OCI-M2 (cell line): Measurements from ENCODE around the gene CBL.
"Not testable (repeated sequence)": the region's sequence is repeated elsewhere in the genome, so short reads cannot be mapped to it uniquely, and the experiment has no call there.

Source experiments
- DNase-seq: peaks from one replicate; lab custom pipeline; 2025; ENCODE audit not compliant: unreplicated experiment; lab: John Stamatoyannopoulos, UW

CBL gene

DNA sequence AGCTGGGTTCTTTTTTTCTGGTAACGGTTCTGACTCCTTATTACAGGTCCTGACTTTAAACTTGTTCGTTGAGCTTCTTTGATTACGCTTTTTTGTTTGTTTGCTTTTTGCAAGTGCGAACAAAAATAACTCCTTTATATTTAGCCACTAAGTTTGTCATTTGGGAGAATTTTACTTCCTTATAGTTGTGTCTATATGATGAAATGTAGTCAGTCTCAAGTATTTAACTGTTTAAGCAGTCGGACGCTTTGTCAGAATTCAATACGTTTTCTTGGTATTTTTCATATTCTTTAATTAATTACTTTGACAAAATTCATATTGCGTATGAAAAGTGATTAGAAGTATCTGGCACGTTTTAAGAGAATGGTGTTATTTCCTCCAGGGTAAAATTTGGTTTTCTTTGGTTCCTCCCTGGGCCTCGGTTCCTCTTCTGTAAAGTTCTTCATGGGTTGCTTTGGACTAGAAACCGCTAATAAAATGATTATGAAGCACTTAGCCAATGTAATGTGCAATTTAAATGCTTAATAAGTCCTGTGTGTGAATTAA is 1.3 kb downstream of the CBL start:
- no peak for DNase-seq

DNA sequence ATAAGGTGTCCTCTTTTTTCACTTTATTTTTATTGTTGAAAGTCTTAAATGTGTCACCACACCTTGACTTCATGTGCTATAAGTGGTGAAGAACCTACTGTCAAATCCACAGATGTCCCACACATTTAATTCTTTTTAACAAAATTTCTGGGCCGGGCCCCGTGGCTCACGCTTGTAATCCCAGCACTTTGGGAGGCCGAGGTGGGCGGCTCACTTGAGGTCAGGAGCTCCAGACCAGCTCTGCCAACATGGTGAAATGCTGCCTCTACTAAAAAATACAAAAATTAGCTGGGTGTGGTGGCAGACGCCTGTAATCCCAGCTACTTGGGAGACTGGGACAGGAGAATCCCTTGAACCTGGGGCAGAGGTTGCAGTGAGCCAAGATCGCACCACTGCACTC is 3.0 kb downstream of the CBL start:
- no peak for DNase-seq

DNA sequence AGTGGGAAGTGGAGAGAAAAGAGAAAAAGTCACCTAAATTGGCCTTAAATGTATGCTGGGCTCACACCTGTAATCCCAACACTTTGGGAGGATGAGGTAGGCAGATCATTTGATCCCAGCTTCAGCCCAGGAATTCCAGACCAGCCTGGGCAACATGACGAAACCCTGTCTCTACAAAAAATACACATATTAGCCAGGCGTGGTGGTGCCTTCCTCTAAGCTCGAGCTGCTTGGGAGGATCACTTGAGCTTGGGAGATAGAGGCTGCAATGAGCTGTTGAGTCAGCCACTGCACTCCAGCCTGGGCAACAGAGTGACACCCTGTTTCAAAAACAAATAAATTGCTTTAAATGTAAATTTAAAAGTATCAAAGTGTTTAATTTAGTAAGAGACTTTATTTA is 3.9 kb downstream of the CBL start:
- no peak for DNase-seq

DNA sequence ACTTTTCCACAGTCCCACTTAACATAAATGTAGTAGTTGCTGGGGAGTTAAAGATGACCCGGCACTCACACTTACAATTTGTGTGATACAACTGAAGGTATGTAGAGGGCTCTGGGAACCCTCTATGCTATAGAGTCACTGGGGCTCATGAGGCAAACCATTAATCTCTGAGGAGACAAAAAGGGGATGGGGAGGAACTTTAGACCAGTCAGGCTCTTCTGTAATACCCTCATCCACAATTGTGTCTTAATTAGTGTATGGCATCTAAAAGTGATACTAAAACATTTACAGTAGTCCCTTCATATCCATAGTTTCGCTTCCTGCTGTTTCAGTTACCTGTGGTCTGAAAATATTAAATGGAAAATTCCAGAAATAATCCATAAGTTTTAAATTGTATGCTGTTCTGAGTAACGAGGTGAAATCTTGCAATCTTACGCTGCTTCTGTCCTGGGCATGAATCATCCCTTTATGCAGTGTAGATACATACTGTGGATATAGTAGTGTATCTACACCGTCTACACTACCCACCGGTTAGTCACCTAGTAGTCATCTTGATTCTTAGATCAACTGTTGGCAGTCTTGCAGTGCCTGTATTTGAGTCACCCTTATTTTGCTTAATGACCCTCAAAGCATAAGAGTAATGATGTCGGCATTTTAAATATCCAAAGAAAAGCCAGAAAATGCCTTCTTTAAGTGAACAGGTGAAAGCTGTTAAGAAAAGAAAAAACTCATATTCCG is 12.2 kb downstream of the CBL start:
- no peak for DNase-seq

DNA sequence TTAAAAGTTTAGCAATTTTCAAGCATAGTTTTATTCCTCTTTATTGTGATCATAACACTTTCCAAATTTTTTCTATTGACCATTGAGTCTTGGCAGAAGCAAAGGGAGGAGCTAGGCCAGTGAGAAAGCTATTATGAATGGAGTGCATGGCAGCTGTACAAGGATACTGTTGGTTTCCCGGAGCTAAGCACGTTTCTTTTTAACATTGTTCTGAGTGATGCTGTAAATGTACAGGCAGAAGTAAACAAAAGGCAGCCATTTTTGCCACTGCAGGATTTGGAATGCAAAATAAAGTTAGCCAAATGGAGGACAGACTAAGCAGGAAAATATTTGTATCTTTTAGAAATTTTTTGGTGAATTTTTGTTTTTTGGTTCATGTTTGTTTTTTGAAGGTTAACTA is 16.2 kb downstream of the CBL start:
- DNase-seq: no peak

DNA sequence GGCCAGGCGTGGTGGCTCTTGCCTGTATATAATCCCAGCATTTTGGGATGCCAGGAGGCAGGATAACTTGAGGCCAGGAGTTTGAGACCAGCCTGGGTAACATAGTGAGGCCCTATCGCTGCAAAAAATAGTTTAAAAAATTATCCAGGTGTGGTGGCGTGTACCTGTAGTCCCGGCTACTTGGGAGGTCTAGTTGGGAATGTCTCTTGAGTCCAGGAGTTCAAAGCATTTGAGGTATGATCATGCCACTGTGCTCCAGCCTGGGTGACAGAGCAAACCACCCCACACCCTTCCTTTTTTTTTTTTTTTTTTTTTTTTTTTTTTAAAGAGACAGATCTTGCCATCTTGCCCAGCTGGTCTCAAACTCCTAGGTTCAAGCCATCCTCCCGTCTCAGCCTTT is 16.8 kb downstream of the CBL start:
- no peak for DNase-seq

DNA sequence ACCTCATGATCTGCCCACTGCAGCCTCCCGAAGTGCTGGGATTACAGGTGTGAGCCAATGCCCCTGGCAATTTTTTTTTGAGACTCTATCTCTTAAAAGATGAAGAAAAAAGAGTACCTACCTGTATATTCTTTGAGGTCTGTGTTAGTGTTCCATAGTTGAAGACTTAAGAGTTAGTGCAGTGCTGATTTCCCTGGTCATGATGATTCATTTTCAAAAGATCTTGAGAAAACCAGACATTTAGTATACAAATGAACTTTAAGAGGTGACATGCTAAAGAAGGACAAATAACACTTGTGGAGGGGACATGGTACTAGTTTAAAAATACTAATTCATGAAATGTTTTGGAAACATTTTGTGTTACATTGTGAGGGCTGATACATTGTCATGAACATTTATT is 17.7 kb downstream of the CBL start:
- no peak for DNase-seq

DNA sequence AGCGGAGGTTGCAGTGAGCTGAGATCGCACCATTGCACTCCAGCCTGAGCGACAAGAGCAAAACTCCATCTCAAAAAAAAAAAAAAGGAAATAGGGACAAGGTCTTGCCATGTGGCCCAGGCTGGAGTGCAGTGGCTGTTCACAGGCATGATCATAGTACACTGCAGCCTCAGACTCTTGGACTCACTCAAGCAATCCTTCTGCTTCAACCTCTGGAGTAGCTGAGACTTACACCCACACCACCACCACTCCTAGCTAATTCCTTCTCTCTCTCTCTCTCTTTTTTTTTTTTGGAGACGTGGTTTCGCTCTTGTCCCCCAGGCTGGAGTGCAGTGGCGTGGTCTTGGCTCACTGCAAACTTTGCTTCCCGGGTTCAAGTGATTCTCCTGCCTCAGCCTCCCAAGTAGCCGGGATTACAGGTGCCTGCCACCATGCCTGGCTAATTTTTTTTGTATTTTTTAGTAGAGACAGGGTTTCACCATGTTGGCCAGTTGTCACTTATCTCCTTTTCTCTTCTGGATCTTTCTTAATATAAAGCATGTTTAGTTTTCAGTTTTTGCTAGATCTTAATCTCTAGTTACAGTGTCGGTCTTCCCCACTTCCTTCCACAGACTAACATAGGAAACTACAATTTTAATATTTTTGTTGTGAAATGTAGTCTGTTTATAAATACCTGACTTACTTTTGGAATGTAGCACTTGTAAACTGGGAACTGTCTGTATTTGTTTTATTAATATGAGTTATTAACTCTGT is 22.6 kb downstream of the CBL start:
- DNase-seq: not testable (repeated sequence)

DNA sequence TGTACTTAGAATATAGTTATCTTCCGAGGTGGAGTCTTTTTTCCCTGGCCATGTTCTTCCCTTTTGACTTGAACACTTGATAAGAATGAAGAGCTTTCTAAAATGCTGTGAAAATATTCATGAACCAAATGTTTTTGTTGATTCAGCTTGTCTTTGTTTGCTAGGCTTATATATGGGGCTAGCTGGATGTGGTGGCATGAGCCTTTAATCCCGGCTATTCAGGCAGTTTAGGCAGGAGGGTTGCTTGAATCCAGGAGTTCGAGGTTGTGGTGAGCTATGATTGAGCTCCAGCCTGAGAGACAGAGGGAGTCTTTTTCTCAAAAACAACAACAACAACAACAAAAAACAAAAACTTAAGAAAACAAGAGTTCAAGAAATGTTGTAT is 23.1 kb downstream of the CBL start:
- no peak for DNase-seq

DNA sequence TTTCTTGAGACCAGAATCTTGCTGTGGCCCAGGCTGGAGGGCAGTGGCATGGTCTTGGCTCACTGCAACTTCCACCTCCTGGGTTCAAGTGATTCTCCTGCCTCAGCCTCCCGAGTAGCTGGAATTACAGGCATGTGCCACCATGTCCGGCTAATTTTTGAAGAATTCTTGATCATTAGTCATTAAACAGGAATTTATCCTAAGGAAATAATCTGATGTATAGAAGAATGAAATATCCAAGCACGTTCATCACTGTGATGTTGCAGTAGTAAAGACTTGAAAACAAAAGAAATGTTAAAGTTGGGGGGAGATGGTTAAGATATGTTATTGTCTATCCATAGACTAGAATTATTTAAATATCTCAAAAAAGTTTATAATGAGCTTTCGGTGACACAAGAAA is 23.6 kb downstream of the CBL start:
- no peak for DNase-seq

DNA sequence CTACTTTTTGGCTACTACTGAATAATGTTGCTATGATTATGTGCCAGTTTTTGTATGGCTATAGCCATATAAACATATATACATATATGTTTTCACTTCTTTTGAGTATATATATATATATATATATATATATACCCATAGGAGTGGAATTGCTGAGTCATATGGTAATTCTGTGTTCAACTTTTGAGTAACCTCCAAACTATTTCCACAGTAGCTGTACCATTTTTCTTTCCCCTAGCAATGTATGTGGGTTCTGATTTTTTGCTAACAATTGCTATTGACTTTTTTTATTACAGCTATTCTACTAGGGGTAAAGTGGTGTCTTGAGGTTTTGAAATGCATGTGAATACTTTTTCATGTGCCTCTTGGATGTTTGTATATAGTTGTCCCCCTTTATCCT is 30.4 kb downstream of the CBL start:
- no peak for DNase-seq

DNA sequence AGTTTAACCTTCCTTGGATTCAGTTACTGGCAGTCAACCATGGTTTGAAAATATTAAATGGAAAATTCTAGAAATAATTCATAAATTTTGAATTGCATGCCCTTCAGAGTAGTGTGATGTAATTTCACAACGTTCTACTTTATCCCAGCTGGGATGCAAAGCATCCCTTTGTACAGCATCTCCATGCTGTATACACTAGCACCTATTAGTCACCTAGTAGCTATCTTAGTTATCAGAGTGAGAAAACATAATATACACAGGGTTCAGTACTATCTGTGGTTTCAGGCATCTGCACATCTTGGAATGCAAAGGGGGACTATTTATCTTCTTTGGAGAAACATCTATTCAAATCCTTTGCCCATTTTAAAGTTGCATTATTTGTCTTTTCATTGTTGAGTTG is 30.8 kb downstream of the CBL start:
- no peak for DNase-seq

DNA sequence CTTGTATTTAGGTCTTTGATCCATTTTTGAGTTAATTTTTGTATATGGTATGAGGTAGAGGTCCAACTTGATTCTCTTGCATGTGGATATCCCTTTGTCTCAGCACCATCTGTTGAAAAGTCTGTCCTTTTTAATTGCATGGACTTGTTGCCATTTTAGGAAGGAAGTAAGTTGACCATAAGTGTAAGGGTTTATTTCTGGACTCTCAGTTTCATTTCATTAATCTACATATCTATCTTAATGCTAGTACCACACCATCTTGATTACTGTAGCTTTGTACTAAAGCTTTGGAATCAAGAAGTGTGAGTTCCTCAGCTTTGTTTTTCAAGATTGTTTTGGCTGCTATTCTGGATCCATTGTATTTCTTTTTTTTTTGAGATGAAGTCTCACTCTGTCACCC is 31.4 kb downstream of the CBL start:
- no peak for DNase-seq

DNA sequence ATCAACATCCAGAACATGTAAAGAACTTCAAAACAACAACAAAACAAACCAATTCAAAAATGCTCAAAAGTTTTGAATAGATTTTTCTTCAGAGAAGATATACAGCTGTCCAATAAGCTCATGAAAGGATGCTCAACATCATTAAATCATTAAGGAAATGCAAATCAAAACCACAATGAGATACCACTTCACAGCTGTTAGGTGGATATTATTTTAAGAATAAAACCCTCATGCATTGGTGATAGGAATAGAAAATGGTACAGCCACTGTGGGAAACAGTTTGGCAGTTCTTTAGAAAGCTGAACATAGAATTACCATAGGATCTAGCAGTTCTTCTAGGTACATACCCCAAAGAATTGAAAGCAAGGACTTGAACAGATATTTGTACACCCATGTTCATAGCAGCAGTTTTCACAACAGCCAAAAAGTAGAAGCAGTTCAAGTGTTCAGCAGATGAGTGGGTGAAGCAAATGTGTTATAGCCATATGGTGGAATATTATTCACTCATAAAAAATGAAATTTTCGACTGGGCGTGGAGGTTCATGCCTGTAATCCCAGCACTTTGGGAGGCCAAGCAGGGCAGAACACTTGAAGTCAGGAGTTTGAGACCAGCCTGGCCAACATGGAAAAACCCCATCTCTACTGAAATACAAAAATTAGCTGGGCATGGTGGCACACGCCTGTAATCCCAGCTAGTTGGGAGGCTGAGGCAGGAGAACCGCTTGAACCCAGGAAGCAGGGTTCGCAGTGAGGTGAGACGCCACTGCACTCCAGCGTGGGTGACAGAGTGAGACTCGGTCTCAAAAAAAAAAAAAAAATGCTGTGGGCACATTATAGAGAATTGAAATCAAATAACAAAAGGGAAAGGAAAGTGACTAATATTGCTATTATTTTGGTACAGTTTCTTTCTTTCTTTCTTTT is 42.9 kb downstream of the CBL start:
- DNase-seq: no peak

DNA sequence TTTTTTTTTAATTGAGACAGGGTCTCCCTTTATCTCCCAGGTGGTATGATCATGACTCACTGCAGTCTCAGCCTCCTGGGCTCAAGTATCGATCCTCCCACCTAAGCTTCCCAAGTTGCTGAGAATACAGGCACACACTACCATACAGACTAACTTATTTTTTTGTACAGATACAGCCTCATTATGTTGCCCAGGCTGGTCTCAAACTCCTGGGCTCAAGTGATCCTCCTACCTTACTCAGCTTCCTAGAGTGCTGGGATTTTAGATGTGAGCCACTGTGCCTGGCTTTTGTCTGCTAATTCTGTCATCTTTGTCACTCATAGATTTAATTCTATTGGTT is 43.5 kb downstream of the CBL start:
- no peak for DNase-seq

DNA sequence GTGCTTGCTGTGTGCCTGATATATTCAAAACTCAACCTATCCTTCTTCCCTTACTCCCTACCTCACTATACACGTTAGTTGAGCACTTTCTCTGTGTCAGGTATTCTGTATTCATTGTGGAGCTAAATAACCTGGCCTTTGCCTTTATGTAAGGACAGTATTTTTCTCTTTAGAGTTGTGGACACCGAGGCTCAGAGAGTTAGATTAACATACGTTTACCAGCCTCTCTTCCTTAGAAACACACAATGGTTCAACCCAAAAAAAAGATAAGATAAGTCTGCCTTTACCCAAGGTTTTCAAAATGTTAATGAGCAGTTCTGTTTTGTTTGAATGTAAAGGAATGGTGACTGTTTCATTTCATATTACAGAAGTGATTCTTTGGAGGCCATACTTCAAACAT is 45.0 kb downstream of the CBL start:
- DNase-seq: no peak

DNA sequence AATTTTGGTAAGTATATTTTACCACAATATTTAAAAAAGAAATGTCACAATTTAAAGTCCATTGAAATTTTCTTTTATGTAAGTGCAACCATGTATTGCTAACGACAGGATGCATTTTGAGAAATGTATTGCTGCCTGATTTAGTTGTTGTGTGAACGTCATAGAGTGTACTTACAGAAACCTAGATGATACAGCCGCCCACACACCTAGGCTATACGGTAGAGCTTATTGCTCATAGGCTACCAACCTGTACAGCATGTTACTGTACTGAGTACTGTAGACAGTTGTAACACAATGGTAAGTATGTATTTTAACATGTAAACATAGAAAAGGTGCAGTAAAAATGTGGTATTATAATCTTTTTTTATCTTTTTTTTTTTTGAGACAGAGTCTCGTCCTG is 48.1 kb downstream of the CBL start:
- DNase-seq: no peak

DNA sequence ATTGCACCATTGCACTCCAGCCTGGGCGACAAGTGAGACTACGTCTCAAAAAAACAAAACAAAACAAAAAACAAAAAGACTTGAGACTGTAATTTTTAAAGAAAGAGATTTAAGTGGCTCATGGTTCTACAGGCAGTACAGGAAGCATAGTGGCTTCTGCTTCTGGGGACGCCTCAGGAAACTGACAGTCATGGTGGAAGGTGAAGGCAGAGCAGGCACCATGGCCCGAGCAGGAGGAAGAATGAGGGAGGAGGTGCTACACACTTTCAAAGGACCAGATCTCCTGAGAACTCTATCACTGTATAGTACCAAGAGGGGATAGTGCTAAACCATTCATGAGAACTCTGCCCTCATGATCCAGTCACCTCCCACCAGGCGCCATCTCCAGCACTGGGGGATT is 52.0 kb downstream of the CBL start:
- DNase-seq: no peak

DNA sequence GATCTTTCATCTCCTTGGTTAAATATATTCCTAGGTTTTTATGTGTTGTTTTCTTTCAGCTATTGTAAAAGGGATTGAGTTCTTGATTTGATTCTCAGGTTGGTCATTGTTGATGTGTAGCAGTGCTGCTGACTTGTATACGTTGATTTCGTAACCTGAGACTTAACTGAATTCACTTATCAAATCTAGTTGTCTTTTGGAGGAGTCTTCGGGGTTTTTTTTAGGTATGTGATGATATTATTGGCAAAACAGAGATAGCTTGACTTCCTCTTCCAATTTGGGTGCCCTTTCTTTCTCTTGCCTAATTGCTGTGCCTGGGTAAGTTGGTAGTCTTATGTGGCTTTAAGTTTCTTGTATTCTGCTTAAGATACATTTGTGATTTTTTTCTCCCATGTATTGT is 52.8 kb downstream of the CBL start:
- no peak for DNase-seq

DNA sequence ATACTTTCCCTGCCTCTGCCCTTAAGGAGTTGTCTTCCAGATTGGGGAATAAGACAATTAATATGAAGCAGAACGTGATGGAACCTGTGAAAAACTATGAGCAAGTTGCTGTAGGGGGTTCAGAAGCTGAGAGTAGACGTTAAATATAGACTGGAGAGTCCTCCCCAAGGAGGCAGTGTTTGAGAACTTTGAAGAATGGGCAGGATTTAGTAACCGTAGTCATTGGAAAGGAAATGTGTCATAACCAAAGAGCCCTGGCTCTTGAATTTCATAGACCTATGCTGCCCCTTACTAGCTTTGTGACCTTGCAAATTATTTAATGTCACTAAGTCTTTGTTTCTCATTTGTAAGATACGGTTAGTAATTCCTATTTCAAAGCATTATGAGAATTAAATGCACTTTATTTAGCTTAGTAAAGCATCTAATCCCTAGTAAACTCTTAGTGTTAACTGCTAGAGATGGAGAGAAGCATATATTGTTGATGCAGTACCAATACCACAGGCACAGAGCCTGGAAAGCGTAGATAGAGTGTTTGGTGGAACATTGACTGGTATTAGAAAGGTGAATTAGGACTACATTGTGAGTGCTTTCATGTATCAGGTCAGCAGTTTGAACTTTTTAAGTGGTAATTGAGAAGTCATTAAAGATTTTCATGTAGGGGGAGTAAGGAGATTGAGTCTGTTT is 56.7 kb downstream of the CBL start:
- DNase-seq: no peak

DNA sequence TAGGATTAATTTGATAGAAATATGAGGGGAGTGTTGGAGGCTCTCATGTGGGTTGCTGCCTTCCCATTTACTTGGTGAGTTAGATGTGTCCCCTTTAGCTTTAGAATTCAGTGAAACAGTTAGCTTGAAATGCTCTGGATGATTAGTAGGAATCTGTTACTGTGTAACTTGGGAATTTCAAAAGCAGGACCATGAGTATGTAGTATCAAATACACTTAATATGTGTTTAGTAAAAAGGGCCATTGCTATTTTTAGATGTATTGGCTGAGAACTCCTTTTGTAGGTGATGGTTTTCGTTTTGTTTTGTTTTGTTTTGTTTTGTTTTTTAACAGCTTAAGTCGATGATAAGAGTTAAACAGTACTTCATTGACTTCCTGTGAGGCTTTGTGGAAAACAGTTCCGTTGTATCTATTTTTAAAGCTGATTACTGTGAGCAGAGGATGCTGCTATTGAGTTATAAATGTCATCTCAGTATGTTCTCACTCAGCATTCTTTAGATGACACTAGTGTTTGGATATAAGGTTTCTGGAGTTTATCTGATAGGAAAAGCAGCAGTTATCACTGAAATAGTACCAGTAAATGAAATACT is 57.3 kb downstream of the CBL start:
- no peak for DNase-seq
